Measurements from ENCODE around the gene GABRB1.

DNA sequence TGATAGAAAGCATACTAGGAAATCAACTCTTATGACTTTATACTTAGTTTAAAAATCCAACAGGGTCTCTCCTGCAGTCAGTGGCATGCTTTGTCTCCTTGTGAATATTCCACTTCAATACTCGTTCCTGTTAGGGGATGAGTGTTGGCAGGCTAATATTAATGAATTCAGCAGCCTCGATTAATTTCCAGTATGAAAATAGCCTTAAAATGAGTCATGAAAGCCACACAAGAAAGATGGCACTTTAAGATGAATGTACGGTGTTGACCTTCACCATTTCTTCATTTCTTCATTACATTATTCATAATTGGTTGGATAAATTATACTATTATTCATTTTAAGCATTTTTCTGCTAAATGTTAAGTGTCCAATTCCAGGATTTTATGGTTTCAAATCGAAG, 29.2 kb downstream of the GABRB1 start:
- no peak for TF ChIP-seq CTCF (IDR thresholded peaks at IDR 0.05)
- no peak for TF ChIP-seq POLR2A (IDR thresholded peaks at IDR 0.05)
- TF ChIP-seq POLR2AphosphoS5 (IDR thresholded peaks at IDR 0.05), result no peak

Data from prostate gland (tissue), 2 donors.